ENCODE data around the gene CCDC91.

DNA sequence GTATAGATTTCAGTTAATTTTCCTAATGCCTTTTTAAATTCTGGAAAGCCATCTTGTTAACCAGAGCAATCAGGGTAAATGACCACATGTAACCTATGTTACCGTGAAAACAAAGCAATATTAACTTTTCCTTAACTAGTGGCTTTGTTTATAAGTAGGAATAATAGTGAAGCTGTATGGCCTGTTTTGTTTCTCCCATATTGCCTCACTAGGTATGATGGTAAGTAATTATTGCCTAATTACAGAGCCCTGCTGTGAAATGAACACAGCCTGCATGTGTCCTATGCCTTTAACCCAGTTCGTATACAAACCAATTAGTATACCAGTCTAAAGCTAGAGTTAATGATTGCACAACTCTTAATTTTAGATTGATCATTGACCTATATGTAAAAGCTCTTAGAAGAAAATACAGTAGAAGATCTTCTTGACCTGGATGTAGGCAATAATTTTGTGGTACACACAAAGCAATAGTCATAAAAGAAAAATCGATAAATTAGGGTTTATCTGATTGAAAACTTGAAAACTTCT is 249.9 kb downstream of the CCDC91 start:
- TF ChIP-seq CTCF (IDR thresholded peaks at IDR 0.05; ENCODE audit: insufficient read depth, low read length) (no peak), GABPA (IDR thresholded peaks at IDR 0.05; ENCODE audit: low read depth) (no peak), POLR2AphosphoS5 (IDR thresholded peaks at IDR 0.05; ENCODE audit: low read depth) (no peak)
